ENCODE measurements around the gene RGS19. TPM values are rescaled to one million over a fixed set of nuclear protein-coding genes. Genes with fewer than 3 reads are reported as not detected.

The RGS19 gene
- total and polyA plus RNA-seq, 7 donors: 2.0 to 5.7 (median 3.5) TPM

GRCh38 chr20:64052326-64052722, 27.0 kb downstream of the RGS19 start:
- 54 to 68% (median 66%) methylated on average over 10 of the region's 10 CpGs for WGBS, 3 donors
- TF ChIP-seq, protein P1, sequence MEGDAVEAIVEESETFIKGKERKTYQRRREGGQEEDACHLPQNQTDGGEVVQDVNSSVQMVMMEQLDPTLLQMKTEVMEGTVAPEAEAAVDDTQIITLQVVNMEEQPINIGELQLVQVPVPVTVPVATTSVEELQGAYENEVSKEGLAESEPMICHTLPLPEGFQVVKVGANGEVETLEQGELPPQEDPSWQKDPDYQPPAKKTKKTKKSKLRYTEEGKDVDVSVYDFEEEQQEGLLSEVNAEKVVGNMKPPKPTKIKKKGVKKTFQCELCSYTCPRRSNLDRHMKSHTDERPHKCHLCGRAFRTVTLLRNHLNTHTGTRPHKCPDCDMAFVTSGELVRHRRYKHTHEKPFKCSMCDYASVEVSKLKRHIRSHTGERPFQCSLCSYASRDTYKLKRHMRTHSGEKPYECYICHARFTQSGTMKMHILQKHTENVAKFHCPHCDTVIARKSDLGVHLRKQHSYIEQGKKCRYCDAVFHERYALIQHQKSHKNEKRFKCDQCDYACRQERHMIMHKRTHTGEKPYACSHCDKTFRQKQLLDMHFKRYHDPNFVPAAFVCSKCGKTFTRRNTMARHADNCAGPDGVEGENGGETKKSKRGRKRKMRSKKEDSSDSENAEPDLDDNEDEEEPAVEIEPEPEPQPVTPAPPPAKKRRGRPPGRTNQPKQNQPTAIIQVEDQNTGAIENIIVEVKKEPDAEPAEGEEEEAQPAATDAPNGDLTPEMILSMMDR (IDR thresholded peaks at IDR 0.05): no peak
- Histone ChIP-seq H3K27ac (peak overlapping the region; percentile 65), H3K27me3 (ENCODE audit: insufficient read depth in 3 of 3, low read length in 2 of 3) (peaks cover 0 to 48% (median 20%) of the 10 kb centered on the region in 3 donors), H3K4me1 (no peaks in the 10 kb centered on the region), H3K9me3 (no peaks in the 10 kb centered on the region), H3K4me3 (peak overlapping the region; percentile 18), H3K36me3 (ENCODE audit: insufficient read depth in 1 of 2, low read depth in 1 of 2) (no peaks in the 10 kb centered on the region)
- intact Hi-C loops (cut with DNase I): no loop called here
- ATAC-seq (no peak), DNase-seq (no peak)

DNA sequence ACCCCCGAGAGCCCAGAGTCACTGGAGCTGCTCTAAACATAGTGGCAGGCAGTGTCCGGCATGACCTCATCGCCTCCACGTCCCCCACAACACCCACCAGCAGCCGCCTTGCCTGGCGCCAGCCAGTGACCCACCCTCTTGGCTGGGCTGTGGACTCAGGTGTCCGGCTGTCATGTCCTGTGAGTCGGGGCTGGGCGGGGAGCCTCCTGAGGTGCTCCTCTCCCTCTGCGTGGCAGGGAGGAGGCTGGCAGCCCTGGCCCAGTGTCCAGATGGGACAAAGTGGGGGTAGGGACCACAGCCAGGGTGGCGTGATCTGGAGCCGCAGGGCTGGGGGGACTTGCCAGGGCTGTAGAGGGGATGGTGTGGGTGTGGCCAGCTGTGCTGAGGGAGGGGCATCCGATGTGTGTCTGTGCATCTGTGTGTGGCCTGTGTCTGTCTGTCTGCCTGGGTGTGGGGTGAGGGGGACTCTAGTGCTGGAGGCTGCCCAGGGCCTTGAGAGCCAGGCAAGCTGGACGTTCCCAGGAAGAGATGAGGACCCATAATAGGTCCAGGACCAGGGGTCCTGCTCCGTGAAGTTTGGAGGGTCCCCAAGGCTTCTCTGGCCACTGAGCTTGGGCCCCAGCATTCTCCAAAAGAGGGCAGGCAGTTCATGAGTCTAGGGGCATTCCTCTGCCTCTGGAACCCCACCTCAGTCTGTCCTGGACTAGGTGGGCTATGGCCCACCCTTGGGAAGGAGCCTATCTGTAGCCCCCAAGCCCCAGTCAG, 27.6 kb downstream of the RGS19 start:
- peak; percentile 63 to 83 for DNase-seq
- intact Hi-C loops (cut with DNase I): no loop called here
- Histone ChIP-seq H3K36me3 (ENCODE audit: insufficient read depth in 1 of 2, low read depth in 1 of 2) (no peaks in the 10 kb centered on the region), H3K4me3 (peak overlapping the region; percentile 11), H3K27me3 (ENCODE audit: insufficient read depth in 3 of 3, low read length in 2 of 3) (peaks cover 0 to 54% (median 24%) of the 10 kb centered on the region in 3 donors), H3K27ac (peak overlapping the region; percentile 74), H3K4me1 (no peaks in the 10 kb centered on the region), H3K9me3 (no peaks in the 10 kb centered on the region)
- ATAC-seq: peak; percentile 37 to 50 (median 44)
- TF ChIP-seq, protein P1 (IDR thresholded peaks at IDR 0.05): no peak
- WGBS, 3 donors: 67 to 70% (median 69%) methylated on average over 14 to 15 of the region's 15 CpGs

DNA sequence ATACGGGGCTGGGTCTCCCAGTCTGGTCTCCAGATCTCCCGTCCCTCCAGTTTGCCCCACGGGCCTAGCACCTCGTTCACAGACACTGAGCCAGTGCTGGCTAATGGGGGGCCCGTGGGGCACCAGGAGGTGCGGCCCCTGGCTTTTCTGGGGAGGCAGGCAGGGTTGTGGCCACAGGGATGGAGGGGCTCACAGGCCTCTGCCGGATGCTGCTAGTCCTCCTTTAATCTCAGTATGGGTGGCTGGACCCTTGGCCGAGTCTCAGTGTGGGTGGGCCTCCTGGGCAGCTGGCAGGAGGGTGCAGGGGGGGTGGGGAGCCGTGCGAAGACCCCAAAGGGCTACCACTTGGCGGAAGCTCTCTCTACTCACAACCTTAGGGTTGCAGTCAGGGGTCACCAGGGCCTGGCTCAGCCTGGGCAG, 28.3 kb downstream of the RGS19 start:
- H3K27me3 ChIP-seq (ENCODE audit: insufficient read depth in 3 of 3, low read length in 2 of 3): peaks cover 0 to 61% (median 28%) of the 10 kb centered on the region in 3 donors
- no peaks in the 10 kb centered on the region for H3K4me1 ChIP-seq
- H3K27ac ChIP-seq: peak overlapping the region; percentile 74
- H3K4me3 ChIP-seq: peak overlapping the region; percentile 57
- no peak for DNase-seq
- no peaks in the 10 kb centered on the region for H3K9me3 ChIP-seq
- intact Hi-C loops (cut with DNase I): no loop called here
- ATAC-seq: no peak
- 66 to 70% (median 66%) methylated on average over 9 to 11 of the region's 11 CpGs for WGBS, 3 donors
- H3K36me3 ChIP-seq (ENCODE audit: insufficient read depth in 1 of 2, low read depth in 1 of 2): no peaks in the 10 kb centered on the region
- TF ChIP-seq, protein P1 (IDR thresholded peaks at IDR 0.05): no peak

- peaks cover 0 to 66% (median 30%) of the 10 kb centered on the region in 3 donors for H3K27me3 ChIP-seq (ENCODE audit: insufficient read depth in 3 of 3, low read length in 2 of 3)
- intact Hi-C loops (cut with DNase I): no loop called here
These were observed 28.9 kb downstream of the RGS19 start for GRCh38 chr20:64050261-64051032.

More at GRCh38 chr20:64050261-64051032, 28.9 kb downstream of the RGS19 start:
- 68 to 72% (median 69%) methylated on average over 23 of the region's 23 CpGs for WGBS, 3 donors
- DNase-seq (no peak), ATAC-seq (peak in 1 of 4 donors; percentile 5)
- peak overlapping the region; percentile 57 for H3K4me3 ChIP-seq
- no peaks in the 10 kb centered on the region for H3K9me3 ChIP-seq
- peak overlapping the region; percentile 74 for H3K27ac ChIP-seq
- no peaks in the 10 kb centered on the region for H3K4me1 ChIP-seq
- TF ChIP-seq, protein P1 (IDR thresholded peaks at IDR 0.05): no peak
- no peaks in the 10 kb centered on the region for H3K36me3 ChIP-seq (ENCODE audit: insufficient read depth in 1 of 2, low read depth in 1 of 2)
